GM18909 (cell line): Measurements from ENCODE around the gene UBE2Z.
"Not testable (repeated sequence)": the region's sequence is repeated elsewhere in the genome, so short reads cannot be mapped to it uniquely, and the experiment has no call there.

Source experiments
- ATAC-seq: cut with Tn5 transposase; IDR thresholded peaks from one replicate; pipeline ENCODE4 v1.9.1; 2021; ENCODE audit warnings: mild to moderate bottlenecking; ENCODE audit not compliant: unreplicated experiment, poor library complexity

The UBE2Z gene

DNA sequence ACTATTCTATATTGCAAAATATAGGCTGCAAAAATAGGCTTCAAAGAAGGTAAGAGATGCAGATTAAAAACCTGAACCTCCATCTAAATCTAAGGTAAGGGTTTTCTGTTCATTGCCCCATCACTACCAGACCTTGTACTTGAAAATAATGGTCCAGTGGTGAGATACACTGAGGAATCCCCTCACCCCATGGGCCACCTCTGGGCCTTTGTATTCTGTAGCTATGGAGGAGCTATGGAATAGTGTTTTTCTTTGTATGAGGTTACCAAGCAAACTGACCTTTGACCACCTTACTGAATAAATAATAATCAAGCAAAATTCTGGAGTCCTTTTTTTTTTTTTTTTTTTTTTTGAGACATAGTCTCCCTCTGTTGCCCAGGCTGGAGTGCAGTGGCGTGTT lies 4.8 kb upstream of the UBE2Z start:
- no peak for ATAC-seq

GRCh38 chr17:48904428-48904827 lies 3.8 kb upstream of the UBE2Z start:
- no peak for ATAC-seq

DNA sequence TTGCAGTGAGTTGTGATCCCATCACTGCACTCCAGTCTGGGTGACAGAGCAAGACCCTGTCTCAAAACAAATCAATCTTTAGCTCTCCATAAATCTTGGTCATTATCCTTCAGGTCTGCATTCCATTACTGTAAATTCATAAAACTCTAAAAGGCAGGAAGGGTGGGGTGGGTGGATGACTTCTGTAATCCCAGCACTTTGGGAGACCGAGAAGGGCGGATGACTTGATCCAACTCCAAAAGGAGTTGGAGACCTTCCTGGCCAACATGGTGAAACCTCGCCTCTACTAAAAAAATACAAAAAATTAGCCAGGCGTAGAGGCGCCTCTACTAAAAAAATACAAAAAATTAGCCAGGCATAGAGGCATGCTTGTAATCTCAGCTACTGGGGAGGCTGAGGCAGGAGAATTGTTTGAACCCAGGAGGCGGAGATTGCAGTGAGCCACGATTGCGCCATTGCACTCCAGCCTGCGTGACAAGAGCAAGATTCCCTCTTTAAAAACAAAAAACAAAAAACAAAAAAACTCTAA lies 2.2 kb upstream of the UBE2Z start:
- ATAC-seq, result no peak

DNA sequence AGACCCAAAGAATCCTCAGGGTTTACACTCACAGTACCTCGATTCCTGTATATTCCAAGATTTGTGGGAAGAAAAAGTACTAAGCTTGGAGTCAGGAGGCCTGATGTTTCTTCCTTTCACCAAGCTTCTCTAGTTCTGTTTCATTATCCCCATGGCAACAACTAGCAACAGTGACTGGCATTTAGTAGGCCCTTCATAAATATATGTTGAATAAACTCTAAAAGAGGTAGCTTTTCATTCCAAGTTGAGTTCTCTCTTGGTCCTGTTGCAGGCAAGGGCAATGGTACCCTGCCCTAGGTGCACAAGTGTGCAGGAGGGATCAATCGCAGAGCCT lies 527 bp upstream of the UBE2Z start:
- no peak for ATAC-seq

- peak; percentile 48 for ATAC-seq
Observed at GRCh38 chr17:48908853-48909394, 717 bp downstream of the UBE2Z start.

DNA sequence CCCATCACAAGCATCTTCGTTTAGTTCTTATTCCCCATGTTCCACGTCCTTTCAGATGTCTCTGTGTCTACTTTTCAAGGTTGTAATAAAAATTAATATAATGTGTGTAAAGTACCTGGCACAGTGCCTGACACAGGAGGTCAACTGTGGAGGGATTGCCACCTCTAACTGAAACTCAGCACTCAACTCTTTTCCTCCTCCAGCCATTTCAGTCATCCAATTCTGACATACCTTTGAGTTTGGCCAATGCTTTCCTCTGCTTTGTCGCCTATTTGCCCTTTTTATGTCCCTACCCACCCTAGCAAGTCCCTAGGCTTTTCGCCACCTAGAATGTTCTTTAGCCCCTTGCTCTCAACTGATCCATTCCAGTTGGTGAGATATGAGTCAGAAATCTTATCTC lies 1.6 kb downstream of the UBE2Z start:
- ATAC-seq, result no peak

DNA sequence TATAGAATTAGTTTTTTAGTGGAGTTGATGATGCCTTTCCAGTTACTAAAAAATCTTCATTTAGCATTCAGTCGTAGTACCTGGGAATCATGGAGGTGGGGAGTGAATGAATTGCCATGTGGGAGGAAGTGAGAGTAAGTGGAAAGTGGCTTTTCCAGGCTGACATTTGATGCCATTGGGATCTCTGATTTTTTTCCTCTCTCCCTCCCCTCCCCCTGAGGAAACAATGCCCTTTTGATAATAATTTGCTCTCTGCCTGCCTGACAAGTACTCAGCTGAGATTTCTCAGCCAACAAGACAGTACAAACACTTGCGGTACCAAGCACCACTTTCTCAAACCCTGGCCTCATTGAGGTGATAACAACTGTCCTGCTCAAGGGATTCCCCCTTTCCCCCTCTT lies 2.2 kb downstream of the UBE2Z start:
- ATAC-seq, result no peak

DNA sequence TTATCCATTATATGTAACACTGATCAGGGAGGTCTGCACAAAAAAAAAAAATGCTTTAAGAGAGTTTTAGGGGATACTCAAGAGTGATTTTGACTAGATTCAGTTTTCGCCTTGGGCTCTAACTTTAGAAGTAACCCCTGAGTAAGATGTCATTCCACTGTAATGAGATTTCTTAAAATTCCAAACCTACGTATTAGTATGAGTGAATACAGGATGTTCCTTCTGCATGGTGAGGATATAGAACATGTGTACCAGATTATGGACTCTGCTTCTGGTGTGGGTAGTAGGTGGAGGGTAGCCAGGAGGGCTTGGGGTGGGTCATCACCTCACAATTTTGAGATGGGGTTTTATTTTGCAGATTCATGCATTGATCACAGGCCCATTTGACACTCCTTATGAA lies 4.3 kb downstream of the UBE2Z start:
- no peak for ATAC-seq

- ATAC-seq, result peak; percentile 73
Observed at GRCh38 chr17:48915459-48916282, 7.5 kb downstream of the UBE2Z start.

DNA sequence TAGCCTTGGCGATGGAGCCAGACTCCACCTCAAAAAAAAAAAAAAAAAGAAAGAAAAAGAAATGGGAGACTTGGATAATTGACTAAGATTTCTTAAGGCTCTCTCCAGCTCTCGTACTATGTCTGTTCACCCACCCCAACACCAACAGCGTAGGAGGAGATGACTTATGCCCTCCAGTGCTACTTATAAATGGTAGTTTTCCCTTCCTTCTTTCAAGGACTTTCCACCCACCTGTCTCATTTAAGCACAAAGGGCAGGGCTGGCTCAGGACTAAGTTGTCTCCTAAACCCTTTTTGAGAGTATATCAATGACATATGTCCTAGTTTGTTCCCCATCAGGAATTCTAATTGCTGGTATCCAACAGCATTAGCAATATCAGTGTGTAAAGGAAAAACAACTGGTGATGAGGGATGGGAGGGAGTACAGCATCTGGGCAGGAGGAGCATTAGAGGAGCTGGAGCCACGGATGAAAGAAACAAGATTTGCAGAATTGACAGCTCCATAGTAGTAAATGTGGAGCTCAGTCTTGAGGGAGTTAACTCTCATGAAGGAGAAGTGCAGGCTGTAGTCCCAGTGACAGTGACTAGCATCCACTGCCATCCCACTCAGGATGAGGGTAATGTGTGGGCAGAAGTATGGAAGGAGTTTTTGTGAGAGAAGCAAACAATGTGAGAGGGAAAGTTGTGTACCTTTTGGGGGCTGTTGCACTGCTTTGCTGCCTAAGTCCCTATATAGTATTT lies 17.2 kb downstream of the UBE2Z start:
- no peak for ATAC-seq

DNA sequence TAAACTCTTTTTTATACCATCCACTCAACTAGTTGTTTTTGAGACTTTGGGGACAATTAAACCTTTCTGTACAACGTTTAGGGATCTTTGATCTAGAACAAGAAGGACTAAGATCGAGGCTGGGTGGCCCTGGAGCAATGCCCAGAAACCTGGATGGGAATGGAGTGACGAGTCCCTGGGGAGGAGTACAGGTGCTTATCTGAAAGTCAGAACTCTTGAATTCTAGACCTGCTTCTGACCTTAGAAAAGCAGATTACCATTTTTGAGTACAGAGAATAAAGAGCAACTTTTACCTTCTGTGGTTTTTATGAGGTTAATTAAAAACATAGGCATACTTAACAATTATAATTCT lies 17.8 kb downstream of the UBE2Z start:
- no peak for ATAC-seq

GRCh38 chr17:48927978-48928745 lies 20.0 kb downstream of the UBE2Z start:
- no peak for ATAC-seq

GRCh38 chr17:48928876-48929811 lies 20.9 kb downstream of the UBE2Z start:
- no peak for ATAC-seq

DNA sequence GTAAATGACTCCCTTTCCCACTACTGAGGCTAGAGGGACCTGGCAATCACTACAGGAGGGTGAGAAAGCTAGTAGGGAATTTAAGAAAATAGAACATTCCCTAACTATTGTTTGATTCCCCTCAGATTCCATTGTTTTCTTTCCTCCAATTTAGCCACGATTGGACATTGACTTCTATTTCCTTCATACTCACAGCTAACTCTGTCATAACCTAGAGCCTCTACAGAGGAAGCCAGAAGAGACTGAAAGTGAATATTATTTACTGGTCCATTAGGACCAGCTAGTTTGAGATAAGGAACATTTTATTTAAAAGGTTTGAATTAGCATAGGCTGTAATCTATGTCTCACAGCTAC lies 21.6 kb downstream of the UBE2Z start:
- ATAC-seq, result no peak

DNA sequence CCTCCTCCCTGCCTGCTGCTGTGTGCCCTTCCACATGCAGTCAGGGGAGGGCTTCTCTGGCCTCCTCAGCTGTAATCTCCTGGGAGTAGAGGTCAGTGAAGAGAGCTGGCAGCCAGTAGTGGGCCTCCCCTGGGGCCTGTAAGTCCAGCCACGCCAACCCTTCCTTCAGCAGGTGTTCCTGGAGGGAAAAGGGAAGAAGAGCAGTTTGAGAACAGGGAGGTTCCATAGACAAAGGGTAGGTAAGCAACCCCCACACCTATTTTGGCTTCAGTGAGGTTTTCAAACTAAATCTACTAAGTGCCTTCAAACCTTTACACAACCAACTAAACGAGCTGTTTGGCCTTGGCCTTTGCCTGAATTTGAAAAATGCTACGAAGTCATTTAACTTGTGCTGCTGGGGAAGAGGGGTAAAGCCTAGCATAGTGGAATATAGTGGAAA lies 22.2 kb downstream of the UBE2Z start:
- no peak for ATAC-seq

DNA sequence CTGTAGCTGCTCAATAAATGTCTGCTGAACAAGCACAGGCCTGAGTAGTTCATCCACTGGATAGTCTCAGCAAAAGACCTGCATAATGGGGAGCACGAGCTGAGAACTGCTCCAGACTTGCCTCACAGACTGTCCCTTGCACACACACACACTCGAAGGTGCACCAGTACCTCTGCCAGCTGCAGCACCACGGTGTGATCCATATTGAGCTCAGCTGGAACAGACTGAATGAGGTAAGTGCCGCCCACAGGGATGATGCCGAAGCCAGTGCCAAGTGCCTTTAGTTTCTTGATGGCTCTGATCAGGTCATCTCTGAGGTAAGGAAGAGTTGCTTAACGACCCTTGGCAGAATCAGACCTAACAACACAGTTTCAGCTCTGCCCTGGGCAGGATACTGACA lies 24.8 kb downstream of the UBE2Z start:
- no peak for ATAC-seq

DNA sequence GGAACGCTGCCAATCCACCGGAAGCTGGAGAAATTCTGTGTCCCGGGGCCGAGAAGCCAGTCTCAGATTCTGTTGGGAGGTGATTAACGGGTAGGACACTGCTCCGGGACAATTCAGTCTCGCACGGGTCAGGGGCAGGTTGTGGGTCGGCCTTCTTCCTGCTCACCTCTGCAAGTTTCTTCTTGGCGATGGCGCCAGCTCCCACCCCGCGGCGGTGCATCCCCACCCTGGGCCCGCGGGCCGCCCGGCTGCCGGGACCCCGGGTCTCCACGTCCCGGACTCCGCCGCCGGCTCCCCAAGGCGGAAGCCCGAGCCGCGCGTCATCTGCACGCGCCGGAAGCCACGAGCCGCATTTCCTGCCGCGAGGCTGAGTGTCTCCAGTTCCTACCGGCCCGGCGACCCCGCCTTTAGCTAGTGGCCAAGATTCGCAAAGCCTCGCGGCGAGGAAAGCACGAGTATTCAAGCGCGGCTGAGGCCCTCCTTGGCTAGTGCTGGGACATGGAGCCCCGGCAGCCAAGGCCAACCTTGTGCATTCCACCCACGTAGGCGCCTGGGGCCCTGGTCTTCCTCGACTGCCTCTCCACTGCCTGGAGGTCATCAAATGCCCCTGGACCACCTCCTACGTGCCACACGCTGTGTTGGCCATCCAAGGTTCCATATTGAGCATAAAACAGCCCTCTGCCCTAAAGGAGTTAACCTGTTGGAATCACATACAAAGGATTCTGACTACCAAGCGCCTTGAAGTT lies 36.5 kb downstream of the UBE2Z start, which contains the start of gene SNF8:
Gene SNF8, minus strand, starts transcription at position 328 of the 746 bp plus-strand sequence. Its CDS starts 108 bp downstream, at position 220.
- peak; percentile 91 for ATAC-seq

GRCh38 chr17:48945261-48945651 lies 37.0 kb downstream of the UBE2Z start:
- not testable (repeated sequence) for ATAC-seq

DNA sequence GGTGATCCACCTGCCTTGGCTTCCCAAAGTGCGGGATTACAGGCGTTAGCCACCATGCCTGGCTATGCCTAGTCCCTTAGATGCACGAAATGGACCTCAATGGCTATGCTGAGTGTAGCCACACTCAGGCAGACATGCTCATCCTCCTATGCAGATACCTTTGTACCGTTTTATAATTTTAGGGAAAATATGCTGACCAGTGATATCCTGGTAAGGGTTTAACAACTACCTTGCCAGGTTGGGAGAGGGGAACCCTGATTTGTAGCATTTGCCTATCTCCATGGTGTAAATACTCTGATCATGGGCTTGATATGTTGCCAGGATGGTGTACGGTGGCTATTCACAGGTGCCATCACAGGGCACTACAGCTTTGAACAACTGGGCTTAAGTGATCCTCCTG lies 43.4 kb downstream of the UBE2Z start:
- ATAC-seq, result no peak
